HG03159 (cell line): ENCODE results near the gene SZT2.

Experiments used
- ATAC-seq: cut with Tn5 transposase; IDR thresholded peaks from one replicate; pipeline ENCODE4 v1.9.1; 2021; ENCODE audit warnings: mild to moderate bottlenecking, moderate library complexity; ENCODE audit not compliant: unreplicated experiment

Gene SZT2

GRCh38 chr1:43421976-43422750 lies 32.5 kb downstream of the SZT2 start:
- ATAC-seq, result no peak

- no peak for ATAC-seq
Observed at GRCh38 chr1:43422995-43423671, 33.4 kb downstream of the SZT2 start.

- ATAC-seq, result no peak
Observed at GRCh38 chr1:43423672-43424550, 34.2 kb downstream of the SZT2 start.

- ATAC-seq, result no peak
Observed at GRCh38 chr1:43425045-43425444, 35.3 kb downstream of the SZT2 start.

- ATAC-seq, result no peak
Observed at GRCh38 chr1:43426221-43426620, 36.5 kb downstream of the SZT2 start.

GRCh38 chr1:43427524-43427923 lies 37.8 kb downstream of the SZT2 start:
- no peak for ATAC-seq

- no peak for ATAC-seq
Observed at GRCh38 chr1:43427941-43428340, 38.2 kb downstream of the SZT2 start.

- no peak for ATAC-seq
Observed at GRCh38 chr1:43430831-43431230, 41.1 kb downstream of the SZT2 start.

- no peak for ATAC-seq
Observed at GRCh38 chr1:43431676-43432075, 42.0 kb downstream of the SZT2 start.

GRCh38 chr1:43432171-43432860 lies 42.6 kb downstream of the SZT2 start:
- ATAC-seq, result no peak

- no peak for ATAC-seq
Observed at GRCh38 chr1:43432907-43433306, 43.2 kb downstream of the SZT2 start.

GRCh38 chr1:43434256-43434655 lies 44.6 kb downstream of the SZT2 start:
- ATAC-seq, result no peak

- no peak for ATAC-seq
Observed at GRCh38 chr1:43435146-43436145, 45.7 kb downstream of the SZT2 start.

- no peak for ATAC-seq
Observed at GRCh38 chr1:43436371-43436770, 46.7 kb downstream of the SZT2 start.

- ATAC-seq, result no peak
Observed at GRCh38 chr1:43437031-43437973, 47.6 kb downstream of the SZT2 start.

- ATAC-seq, result no peak
Observed at GRCh38 chr1:43438006-43438405, 48.3 kb downstream of the SZT2 start.

GRCh38 chr1:43438576-43438952 lies 48.9 kb downstream of the SZT2 start:
- no peak for ATAC-seq

GRCh38 chr1:43438953-43439581 lies 49.4 kb downstream of the SZT2 start:
- ATAC-seq, result no peak
